ENCODE measurements around the gene GAK.

Gene GAK

GRCh38 chr4:829761-830600, 102.1 kb downstream of the GAK start:
- DNase-seq (ENCODE audit: low read depth): no peak

DNA sequence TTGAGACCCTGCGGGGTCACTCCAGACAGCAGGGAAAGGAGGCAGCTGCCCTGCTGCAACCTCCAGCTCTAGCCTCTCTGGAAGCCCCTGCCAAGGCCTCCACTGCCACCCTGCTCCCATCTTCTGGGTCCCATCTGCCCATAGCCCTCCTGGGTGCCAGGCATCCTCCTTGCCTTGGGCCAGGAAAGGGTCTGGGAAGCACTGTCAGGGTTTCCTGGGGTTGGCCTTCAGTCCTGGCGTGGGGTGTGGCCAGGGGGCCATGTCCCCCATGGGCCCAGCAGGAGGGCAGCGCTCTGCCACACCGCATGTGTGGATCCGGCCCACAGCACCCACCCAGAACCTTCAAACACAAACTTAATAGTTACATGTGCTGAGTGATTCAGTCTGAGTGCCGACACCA, 102.8 kb downstream of the GAK start:
- no peak for DNase-seq (ENCODE audit: low read depth)

DNA sequence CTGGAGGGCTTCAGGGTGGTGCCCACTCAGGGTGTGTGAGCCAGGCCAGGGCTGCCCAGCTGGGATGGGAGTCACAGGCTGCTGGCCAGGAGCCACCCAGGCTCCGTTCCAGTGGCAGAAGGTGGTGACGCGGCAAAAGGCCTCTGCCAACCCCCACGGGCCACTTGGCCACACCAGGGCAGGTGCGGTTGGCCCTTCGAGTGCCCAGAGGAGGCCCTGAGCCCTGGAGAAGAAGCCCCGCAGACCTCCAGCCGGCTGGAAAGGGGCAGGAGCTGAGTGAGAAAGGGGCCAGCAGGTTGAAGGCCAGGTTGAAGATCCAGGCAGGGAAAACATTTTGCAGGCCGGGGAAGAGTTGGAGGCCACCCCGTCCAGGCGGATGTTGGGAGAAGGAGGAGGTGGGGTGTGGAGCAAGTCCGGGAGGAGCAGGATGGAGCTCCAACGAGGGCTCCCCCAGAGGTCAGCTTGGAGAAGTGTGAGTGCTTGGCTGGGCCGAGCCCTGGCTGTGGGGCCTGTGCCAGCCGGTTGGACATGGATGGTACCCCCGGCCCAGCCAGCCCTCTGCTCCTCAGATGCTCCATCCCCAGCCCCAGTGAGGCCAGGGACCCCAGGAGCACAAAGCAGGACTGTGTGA, 103.4 kb downstream of the GAK start:
- DNase-seq (ENCODE audit: low read depth): no peak

- no peak for DNase-seq (ENCODE audit: low read depth)
These were observed 104.7 kb downstream of the GAK start for GRCh38 chr4:827209-828081.

- DNase-seq (ENCODE audit: low read depth): no peak
These were observed 105.5 kb downstream of the GAK start for GRCh38 chr4:826508-827208.

DNA sequence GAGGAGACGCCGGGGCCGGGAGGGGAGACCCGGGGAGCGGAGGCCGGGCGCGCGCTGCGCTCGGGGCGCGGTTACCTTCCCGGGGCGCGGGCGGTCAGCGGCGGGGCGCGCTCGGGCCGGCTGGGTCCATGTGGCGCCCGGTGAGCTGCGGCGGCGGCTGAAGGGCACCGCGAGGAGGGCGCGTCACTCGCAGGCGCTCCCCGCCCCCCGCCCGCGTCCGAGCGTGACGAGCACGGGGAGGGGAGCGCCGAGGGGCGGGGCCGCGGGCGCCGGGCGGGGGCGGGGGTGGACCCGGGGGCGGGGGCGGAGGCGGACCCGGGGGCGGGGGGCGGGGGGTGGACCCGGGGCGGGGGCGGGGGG, 106.2 kb downstream of the GAK start, which contains the start of gene CPLX1:
CPLX1 (minus strand) TSS at position 159 of the 360 bp plus-strand sequence. CDS start 1,607 bp downstream, outside the sequence.
- no peak for DNase-seq (ENCODE audit: low read depth)

- DNase-seq (ENCODE audit: low read depth): no peak
These were observed 106.8 kb downstream of the GAK start for GRCh38 chr4:825063-825970.

GRCh38 chr4:824461-825062, 107.6 kb downstream of the GAK start:
- no peak for DNase-seq (ENCODE audit: low read depth)

GRCh38 chr4:823761-824460, 108.2 kb downstream of the GAK start:
- no peak for DNase-seq (ENCODE audit: low read depth)

GRCh38 chr4:823176-823760, 108.8 kb downstream of the GAK start:
- DNase-seq (ENCODE audit: low read depth): no peak

GRCh38 chr4:822361-823175, 109.5 kb downstream of the GAK start:
- no peak for DNase-seq (ENCODE audit: low read depth)

DNA sequence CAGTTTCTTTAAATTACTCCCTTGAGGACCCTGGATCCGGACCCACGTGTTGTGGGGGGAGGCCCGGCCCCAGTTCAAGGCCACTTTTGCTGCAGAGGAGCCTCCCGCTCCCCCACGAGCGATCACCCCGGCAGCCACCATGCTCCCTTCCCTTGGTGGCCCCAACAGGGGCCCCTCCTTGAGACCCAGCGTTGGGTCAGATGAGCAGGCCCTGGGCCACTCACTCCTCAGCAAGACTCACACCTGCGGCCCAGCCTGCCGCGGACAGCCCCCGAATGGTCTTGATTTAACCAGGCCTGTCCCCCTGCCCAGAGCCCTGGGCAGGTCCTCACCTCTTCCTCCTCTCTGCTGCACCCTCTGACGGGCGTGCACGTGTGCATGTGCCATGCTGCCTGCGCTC, 110.5 kb downstream of the GAK start:
- DNase-seq (ENCODE audit: low read depth): no peak

GRCh38 chr4:821181-821591, 110.9 kb downstream of the GAK start:
- no peak for DNase-seq (ENCODE audit: low read depth)

- DNase-seq (ENCODE audit: low read depth): no peak
These were observed 111.6 kb downstream of the GAK start for GRCh38 chr4:820230-821172.

GRCh38 chr4:819401-820229, 112.5 kb downstream of the GAK start:
- DNase-seq (ENCODE audit: low read depth): no peak

- DNase-seq (ENCODE audit: low read depth): no peak
These were observed 113.8 kb downstream of the GAK start for GRCh38 chr4:818106-818921.
